ENCODE measurements around the gene OLIG2. TPM values are rescaled to one million over a fixed set of nuclear protein-coding genes. Genes with fewer than 3 reads are reported as not detected.
A peak's percentile ranks its signal among the peaks of the same experiment; 100 is the strongest.

OLIG2 gene
- polyA plus RNA-seq, 1 of the 3 experiments (the other 2 are of a cell fraction): not detected

- no peak for TF ChIP-seq USF1 (IDR thresholded peaks at IDR 0.05; ENCODE audit: borderline replicate concordance, low read depth)
These were observed 30.3 kb downstream of the OLIG2 start (continued) for GRCh38 chr21:33055991-33056390.

GRCh38 chr21:33057385-33057940, 31.7 kb downstream of the OLIG2 start:
- Histone ChIP-seq H3K27me3 (ENCODE audit: insufficient read depth) (peaks cover 87% of the 10 kb centered on the region), H4K20me1 (ENCODE audit: insufficient read depth) (no peaks in the 10 kb centered on the region), H3K79me2 (ENCODE audit: insufficient read depth) (no peaks in the 10 kb centered on the region), H3K4me1 (ENCODE audit: control insufficient read depth in 1 of 2, insufficient read depth in 2 of 2, low read depth in 1 of 2, low read length in 1 of 2) (no peaks in the 10 kb centered on the region), H3K27ac (ENCODE audit: low read depth in 2 of 2, low read length in 1 of 2) (no peak overlapping the region), H3K9me3 (no peaks in the 10 kb centered on the region), H3K4me3 (ENCODE audit: low read depth in 2 of 2, low read length in 1 of 2) (no peak overlapping the region), H2AFZ (ENCODE audit: low read depth) (no peak overlapping the region), H3K36me3 (replicated peaks in 1 of 2; ENCODE audit: control insufficient read depth in 1 of 2, insufficient read depth in 2 of 2, low read length in 1 of 2) (no peaks in the 10 kb centered on the region), H3K9ac (no peak overlapping the region), H3K4me2 (no peak overlapping the region), H3F3A (replicated peaks; ENCODE audit: insufficient read depth) (no peaks in the 10 kb centered on the region), H3K9me2 (no peaks in the 10 kb centered on the region)
- DNase-seq: no peak
- ChIA-PET CTCF (interaction anchor here (0.9 kb wide), 1 partner anchor 207 kb away, joined by 3 read pairs; no protein-coding TSS in a partner anchor), POLR2A (no interaction called here)
- 14% methylated on average over 9 of the region's 11 CpGs for WGBS (ENCODE audit: low lambda C conversion rate)
- no peak for TF ChIP-seq RXRA (IDR thresholded peaks at IDR 0.05; ENCODE audit: borderline replicate concordance, low read depth)
- no peak for TF ChIP-seq ELF1 (IDR thresholded peaks at IDR 0.05)
- TF ChIP-seq CHD2 (IDR thresholded peaks at IDR 0.05; ENCODE audit: low read length, partially characterized antibody): no peak
- TF ChIP-seq GABPA (IDR thresholded peaks at IDR 0.05; ENCODE audit: low read depth): no peak
- no peak for TF ChIP-seq GATA2 (CRISPR knock-in tag; IDR thresholded peaks at IDR 0.05)
- TF ChIP-seq SIN3A (IDR thresholded peaks at IDR 0.05; ENCODE audit: borderline replicate concordance, low read depth, low read length): no peak
- TF ChIP-seq MXI1 (IDR thresholded peaks at IDR 0.05; ENCODE audit: low read depth, low read length): no peak
- no peak for TF ChIP-seq USF2 (IDR thresholded peaks at IDR 0.05; ENCODE audit: borderline replicate concordance, low read depth, low read length)
- no peak for TF ChIP-seq JUND (IDR thresholded peaks at IDR 0.05)
- TF ChIP-seq FOXM1 (IDR thresholded peaks at IDR 0.05; ENCODE audit: low read depth): no peak
- TF ChIP-seq RCOR1 (IDR thresholded peaks at IDR 0.05; ENCODE audit: low read length): no peak
- TF ChIP-seq FOXJ3 (CRISPR knock-in tag; IDR thresholded peaks at IDR 0.05): no peak
- TF ChIP-seq RAD21 (IDR thresholded peaks at IDR 0.05; ENCODE audit: low read length): no peak
- TF ChIP-seq YY1 (IDR thresholded peaks at IDR 0.05; ENCODE audit: low read depth): no peak
- no peak for TF ChIP-seq SMC3 (IDR thresholded peaks at IDR 0.05; ENCODE audit: low read depth, low read length)
- no peak for TF ChIP-seq NRF1 (IDR thresholded peaks at IDR 0.05; ENCODE audit: low read depth, low read length)

GRCh38 chr21:33058527-33058926, 32.8 kb downstream of the OLIG2 start:
- no peaks in the 10 kb centered on the region for H3K36me3 ChIP-seq (replicated peaks in 1 of 2; ENCODE audit: control insufficient read depth in 1 of 2, insufficient read depth in 2 of 2, low read length in 1 of 2)
- no peaks in the 10 kb centered on the region for H4K20me1 ChIP-seq (ENCODE audit: insufficient read depth)
- no peaks in the 10 kb centered on the region for H3K4me1 ChIP-seq (ENCODE audit: control insufficient read depth in 1 of 2, insufficient read depth in 2 of 2, low read depth in 1 of 2, low read length in 1 of 2)
- no peak overlapping the region for H3K4me3 ChIP-seq (ENCODE audit: low read depth in 2 of 2, low read length in 1 of 2)
- no peaks in the 10 kb centered on the region for H3K79me2 ChIP-seq (ENCODE audit: insufficient read depth)
- H3K27ac ChIP-seq (ENCODE audit: low read depth in 2 of 2, low read length in 1 of 2): no peak overlapping the region
- H3K4me2 ChIP-seq: no peak overlapping the region
- H3K9ac ChIP-seq: no peak overlapping the region
- H3F3A ChIP-seq (replicated peaks; ENCODE audit: insufficient read depth): no peaks in the 10 kb centered on the region
- no peaks in the 10 kb centered on the region for H3K9me3 ChIP-seq
- TF ChIP-seq SMC3 (IDR thresholded peaks at IDR 0.05; ENCODE audit: low read depth, low read length) (no peak), NFIC (IDR thresholded peaks at IDR 0.05; ENCODE audit: borderline replicate concordance) (0 out of 2 replicates have a peak, but pooled peaks have one; percentile 6)
- no peaks in the 10 kb centered on the region for H3K9me2 ChIP-seq
- ChIA-PET CTCF (no interaction called here), POLR2A (no interaction called here)
- DNase-seq: no peak
- WGBS (ENCODE audit: low lambda C conversion rate): 1% methylated on average over 6 of the region's 6 CpGs
- no peak overlapping the region for H2AFZ ChIP-seq (ENCODE audit: low read depth)
- peaks cover 87% of the 10 kb centered on the region for H3K27me3 ChIP-seq (ENCODE audit: insufficient read depth)

Data from SK-N-SH (cell line).